ENCODE results near the gene MRI1. TPM values are rescaled to one million over a fixed set of nuclear protein-coding genes. Genes with fewer than 3 reads are reported as not detected.

Gene MRI1
- total and polyA plus RNA-seq, 4 donors = 16.3 to 50.0 (median 17.7) TPM

- no peaks in the 10 kb centered on the region for H3K4me1 ChIP-seq (ENCODE audit: control insufficient read depth in 4 of 4, insufficient read depth in 4 of 4, low read length in 3 of 4)
- H3K9ac ChIP-seq (ENCODE audit: low read depth in 1 of 2, low read length in 2 of 2) = no peak overlapping the region
- H3K27me3 ChIP-seq (ENCODE audit: control insufficient read depth in 4 of 4, insufficient read depth in 4 of 4, low read length in 3 of 4) = no peaks in the 10 kb centered on the region
- TF ChIP-seq FOXA2 (IDR thresholded peaks at IDR 0.05) (no peak), YY1 (IDR thresholded peaks at IDR 0.05) (no peak), RAD21 (IDR thresholded peaks at IDR 0.05) (peak in 1 of 2 donors; percentile 59), NR2F2 (IDR thresholded peaks at IDR 0.05) (no peak), FOXA1 (IDR thresholded peaks at IDR 0.05) (no peak), HNF4A (conservative IDR thresholded peaks at IDR 0.05) (no peak), GABPA (IDR thresholded peaks at IDR 0.05 in 1 of 2, conservative IDR thresholded peaks at IDR 0.05 in 1 of 2) (no peak), HNF4G (IDR thresholded peaks at IDR 0.05) (no peak), JUND (IDR thresholded peaks at IDR 0.05) (no peak), ATF3 (IDR thresholded peaks at IDR 0.05) (no peak), EGR1 (IDR thresholded peaks at IDR 0.05; ENCODE audit: low read depth in 2 of 2) (no peak), MAX (IDR thresholded peaks at IDR 0.05) (no peak)
- TF ChIP-seq, protein P1, sequence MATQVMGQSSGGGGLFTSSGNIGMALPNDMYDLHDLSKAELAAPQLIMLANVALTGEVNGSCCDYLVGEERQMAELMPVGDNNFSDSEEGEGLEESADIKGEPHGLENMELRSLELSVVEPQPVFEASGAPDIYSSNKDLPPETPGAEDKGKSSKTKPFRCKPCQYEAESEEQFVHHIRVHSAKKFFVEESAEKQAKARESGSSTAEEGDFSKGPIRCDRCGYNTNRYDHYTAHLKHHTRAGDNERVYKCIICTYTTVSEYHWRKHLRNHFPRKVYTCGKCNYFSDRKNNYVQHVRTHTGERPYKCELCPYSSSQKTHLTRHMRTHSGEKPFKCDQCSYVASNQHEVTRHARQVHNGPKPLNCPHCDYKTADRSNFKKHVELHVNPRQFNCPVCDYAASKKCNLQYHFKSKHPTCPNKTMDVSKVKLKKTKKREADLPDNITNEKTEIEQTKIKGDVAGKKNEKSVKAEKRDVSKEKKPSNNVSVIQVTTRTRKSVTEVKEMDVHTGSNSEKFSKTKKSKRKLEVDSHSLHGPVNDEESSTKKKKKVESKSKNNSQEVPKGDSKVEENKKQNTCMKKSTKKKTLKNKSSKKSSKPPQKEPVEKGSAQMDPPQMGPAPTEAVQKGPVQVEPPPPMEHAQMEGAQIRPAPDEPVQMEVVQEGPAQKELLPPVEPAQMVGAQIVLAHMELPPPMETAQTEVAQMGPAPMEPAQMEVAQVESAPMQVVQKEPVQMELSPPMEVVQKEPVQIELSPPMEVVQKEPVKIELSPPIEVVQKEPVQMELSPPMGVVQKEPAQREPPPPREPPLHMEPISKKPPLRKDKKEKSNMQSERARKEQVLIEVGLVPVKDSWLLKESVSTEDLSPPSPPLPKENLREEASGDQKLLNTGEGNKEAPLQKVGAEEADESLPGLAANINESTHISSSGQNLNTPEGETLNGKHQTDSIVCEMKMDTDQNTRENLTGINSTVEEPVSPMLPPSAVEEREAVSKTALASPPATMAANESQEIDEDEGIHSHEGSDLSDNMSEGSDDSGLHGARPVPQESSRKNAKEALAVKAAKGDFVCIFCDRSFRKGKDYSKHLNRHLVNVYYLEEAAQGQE (IDR thresholded peaks at IDR 0.05) = no peak
- TF ChIP-seq, protein P2, sequence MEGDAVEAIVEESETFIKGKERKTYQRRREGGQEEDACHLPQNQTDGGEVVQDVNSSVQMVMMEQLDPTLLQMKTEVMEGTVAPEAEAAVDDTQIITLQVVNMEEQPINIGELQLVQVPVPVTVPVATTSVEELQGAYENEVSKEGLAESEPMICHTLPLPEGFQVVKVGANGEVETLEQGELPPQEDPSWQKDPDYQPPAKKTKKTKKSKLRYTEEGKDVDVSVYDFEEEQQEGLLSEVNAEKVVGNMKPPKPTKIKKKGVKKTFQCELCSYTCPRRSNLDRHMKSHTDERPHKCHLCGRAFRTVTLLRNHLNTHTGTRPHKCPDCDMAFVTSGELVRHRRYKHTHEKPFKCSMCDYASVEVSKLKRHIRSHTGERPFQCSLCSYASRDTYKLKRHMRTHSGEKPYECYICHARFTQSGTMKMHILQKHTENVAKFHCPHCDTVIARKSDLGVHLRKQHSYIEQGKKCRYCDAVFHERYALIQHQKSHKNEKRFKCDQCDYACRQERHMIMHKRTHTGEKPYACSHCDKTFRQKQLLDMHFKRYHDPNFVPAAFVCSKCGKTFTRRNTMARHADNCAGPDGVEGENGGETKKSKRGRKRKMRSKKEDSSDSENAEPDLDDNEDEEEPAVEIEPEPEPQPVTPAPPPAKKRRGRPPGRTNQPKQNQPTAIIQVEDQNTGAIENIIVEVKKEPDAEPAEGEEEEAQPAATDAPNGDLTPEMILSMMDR (IDR thresholded peaks at IDR 0.05; ENCODE audit: low read depth, low read length, missing input control) = peak; percentile 20
- TF ChIP-seq, protein P3, sequence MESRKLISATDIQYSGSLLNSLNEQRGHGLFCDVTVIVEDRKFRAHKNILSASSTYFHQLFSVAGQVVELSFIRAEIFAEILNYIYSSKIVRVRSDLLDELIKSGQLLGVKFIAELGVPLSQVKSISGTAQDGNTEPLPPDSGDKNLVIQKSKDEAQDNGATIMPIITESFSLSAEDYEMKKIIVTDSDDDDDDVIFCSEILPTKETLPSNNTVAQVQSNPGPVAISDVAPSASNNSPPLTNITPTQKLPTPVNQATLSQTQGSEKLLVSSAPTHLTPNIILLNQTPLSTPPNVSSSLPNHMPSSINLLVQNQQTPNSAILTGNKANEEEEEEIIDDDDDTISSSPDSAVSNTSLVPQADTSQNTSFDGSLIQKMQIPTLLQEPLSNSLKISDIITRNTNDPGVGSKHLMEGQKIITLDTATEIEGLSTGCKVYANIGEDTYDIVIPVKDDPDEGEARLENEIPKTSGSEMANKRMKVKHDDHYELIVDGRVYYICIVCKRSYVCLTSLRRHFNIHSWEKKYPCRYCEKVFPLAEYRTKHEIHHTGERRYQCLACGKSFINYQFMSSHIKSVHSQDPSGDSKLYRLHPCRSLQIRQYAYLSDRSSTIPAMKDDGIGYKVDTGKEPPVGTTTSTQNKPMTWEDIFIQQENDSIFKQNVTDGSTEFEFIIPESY (IDR thresholded peaks at IDR 0.05) = no peak
- 87% methylated on average over 35 of the region's 35 CpGs for WGBS
- DNase-seq (ENCODE audit: low spot score) = no peak
- H3K36me3 ChIP-seq (ENCODE audit: control insufficient read depth in 4 of 4, insufficient read depth in 3 of 4, low read depth in 1 of 4, low read length in 3 of 4) = peaks cover 0 to 3% (median 0%) of the 10 kb centered on the region in 4 donors
- no peaks in the 10 kb centered on the region for H3K9me3 ChIP-seq (ENCODE audit: control insufficient read depth in 4 of 4, low read length in 3 of 4)
- H3K27ac ChIP-seq (ENCODE audit: low read depth in 1 of 2, low read length in 2 of 2) = no peak overlapping the region
- H3K4me3 ChIP-seq (ENCODE audit: low read depth in 1 of 3, low read length in 3 of 3) = no peak overlapping the region
Measured at GRCh38 chr19:13804830-13805683, 40.7 kb downstream of the MRI1 start.

All from liver (tissue), 9 donors.